Osteoblast (primary cell): ENCODE data around the gene SLC25A38. TPM values are rescaled to one million over a fixed set of nuclear protein-coding genes. Genes with fewer than 3 reads are reported as not detected.

Experiments
- DNase-seq: peaks from one replicate; pipeline ENCODE4 v3.0.0; 2011; ENCODE audit warnings: low spot score, mixed read lengths; ENCODE audit not compliant: insufficient read length; ENCODE audit errors: missing footprints
- H2AFZ ChIP-seq: 2 replicates; pipeline ENCODE4 v1.6.0; 2011; ENCODE audit warnings: mild to moderate bottlenecking, low read length
- H3K27ac ChIP-seq: 2 replicates; pipeline ENCODE4 v1.5.1; 2011; ENCODE audit warnings: mild to moderate bottlenecking, low read depth, low read length, moderate library complexity
- H3K27me3 ChIP-seq: 2 replicates; pipeline ENCODE4 v1.6.0; 2012; ENCODE audit warnings: mild to moderate bottlenecking, control low read depth, inconsistent platforms, low read length, moderate library complexity; ENCODE audit not compliant: insufficient read depth
- H3K36me3 ChIP-seq: 2 replicates; pipeline ENCODE4 v1.5.1; 2011; ENCODE audit warnings: mild to moderate bottlenecking, low read length, control low read depth, moderate library complexity; ENCODE audit not compliant: insufficient read depth
- H3K4me1 ChIP-seq: 2 replicates; pipeline ENCODE4 v1.5.1; 2011; ENCODE audit warnings: mild to moderate bottlenecking, low read length, control low read depth, moderate library complexity; ENCODE audit not compliant: insufficient read depth
- H3K4me2 ChIP-seq: 2 replicates; pipeline ENCODE4 v1.6.0; 2011; ENCODE audit warnings: mild to moderate bottlenecking, low read length; ENCODE audit not compliant: insufficient read depth
- H3K4me3 ChIP-seq: fragments of 200-600 bp; sonication (generic); 3 replicates; pipeline ENCODE4 v1.5.1; 2012; ENCODE audit warnings: mild to moderate bottlenecking, low read length, inconsistent platforms; ENCODE audit not compliant: insufficient read depth
- H3K79me2 ChIP-seq: 2 replicates; pipeline ENCODE4 v1.6.0; 2012; ENCODE audit warnings: mild to moderate bottlenecking, low read length, control low read depth, inconsistent platforms; ENCODE audit not compliant: insufficient read depth
- H3K9me3 ChIP-seq: 2 replicates; pipeline ENCODE4 v1.5.1; 2011; ENCODE audit warnings: low read depth, low read length, control low read depth
- H4K20me1 ChIP-seq: 2 replicates; pipeline ENCODE4 v1.6.0; 2012; ENCODE audit warnings: mild to moderate bottlenecking, low read length, control low read depth; ENCODE audit not compliant: insufficient read depth
- CTCF ChIP-seq: IDR thresholded peaks from 2 replicates; pipeline ENCODE4 v1.5.1; 2011; ENCODE audit warnings: mild to moderate bottlenecking, low read depth, low read length, moderate library complexity; ENCODE audit errors: extremely low read depth
- total RNA-seq: library from RNA; depleted of rRNA; stranded (reverse); fragments of >200 nt; gene quantifications from 2 replicates; pipeline ENCODE4 v1.2.3, GENCODE V29; 2012

Gene SLC25A38
- total RNA-seq, 1 donor: 28.2 TPM

- Histone ChIP-seq H3K36me3 (peaks cover 12% of the 10 kb centered on the region), H3K9me3 (no peaks in the 10 kb centered on the region), H3K27me3 (no peaks in the 10 kb centered on the region), H3K27ac (no peak overlapping the region), H3K4me2 (peak overlapping the region; percentile 94), H2AFZ (no peak overlapping the region), H4K20me1 (peaks cover 33% of the 10 kb centered on the region), H3K4me1 (peaks cover 14% of the 10 kb centered on the region), H3K79me2 (peaks cover 53% of the 10 kb centered on the region), H3K4me3 (no peak overlapping the region)
- DNase-seq: no peak
- TF ChIP-seq CTCF: no peak
These were observed 2.4 kb downstream of the SLC25A38 start for GRCh38 chr3:39385456-39386090.

- Histone ChIP-seq H3K36me3 (peaks cover 19% of the 10 kb centered on the region), H4K20me1 (peaks cover 33% of the 10 kb centered on the region), H3K27me3 (no peaks in the 10 kb centered on the region), H2AFZ (no peak overlapping the region), H3K9me3 (no peaks in the 10 kb centered on the region), H3K4me3 (no peak overlapping the region), H3K27ac (no peak overlapping the region), H3K4me1 (peaks cover 14% of the 10 kb centered on the region), H3K79me2 (peaks cover 53% of the 10 kb centered on the region), H3K4me2 (no peak overlapping the region)
- DNase-seq: no peak
- no peak for TF ChIP-seq CTCF
These were observed 3.1 kb downstream of the SLC25A38 start for GRCh38 chr3:39386318-39386717.

- Histone ChIP-seq H3K4me3 (no peak overlapping the region), H3K27ac (no peak overlapping the region), H3K9me3 (no peaks in the 10 kb centered on the region), H3K4me2 (no peak overlapping the region), H2AFZ (no peak overlapping the region), H3K27me3 (no peaks in the 10 kb centered on the region), H3K4me1 (peaks cover 14% of the 10 kb centered on the region), H3K79me2 (peaks cover 53% of the 10 kb centered on the region), H3K36me3 (peaks cover 25% of the 10 kb centered on the region), H4K20me1 (peaks cover 33% of the 10 kb centered on the region)
- DNase-seq: no peak
- no peak for TF ChIP-seq CTCF
These were observed 4.3 kb downstream of the SLC25A38 start for GRCh38 chr3:39387411-39387975.

GRCh38 chr3:39388153-39388552 is 5.0 kb downstream of the SLC25A38 start:
- Histone ChIP-seq H4K20me1 (peaks cover 33% of the 10 kb centered on the region), H3K9me3 (no peaks in the 10 kb centered on the region), H3K79me2 (peaks cover 53% of the 10 kb centered on the region), H3K4me2 (no peak overlapping the region), H3K27ac (no peak overlapping the region), H3K4me1 (peaks cover 9% of the 10 kb centered on the region), H3K4me3 (no peak overlapping the region), H2AFZ (no peak overlapping the region), H3K36me3 (peaks cover 25% of the 10 kb centered on the region), H3K27me3 (no peaks in the 10 kb centered on the region)
- DNase-seq: no peak
- TF ChIP-seq CTCF: no peak
